Liver (tissue), 9 donors: ENCODE results near the gene ADRM1. TPM values are rescaled to one million over a fixed set of nuclear protein-coding genes. Genes with fewer than 3 reads are reported as not detected.

Source experiments
- DNase-seq: peaks from one replicate; pipeline ENCODE4 v3.0.0-alpha.2; 2017; ENCODE audit warnings: low spot score
- H3K27ac ChIP-seq, 2 donors: one replicate each; pipeline ENCODE4 v1.7.0; 2013; ENCODE audit warnings: inconsistent platforms in 2 of 2, low read length in 2 of 2, control low read depth in 1 of 2, low read depth in 1 of 2, mild to moderate bottlenecking in 1 of 2
- H3K27me3 ChIP-seq, 4 donors: one replicate each; pipeline versions ENCODE4 v1.6.1 to v1.7.0; 2013; ENCODE audit warnings: low read length in 3 of 4, inconsistent platforms in 1 of 4, mild to moderate bottlenecking in 1 of 4, moderate library complexity in 1 of 4; ENCODE audit not compliant: control insufficient read depth in 4 of 4, insufficient read depth in 4 of 4
- H3K36me3 ChIP-seq, 4 donors: one replicate each; pipeline versions ENCODE4 v1.6.1 to v1.7.0; 2013; ENCODE audit warnings: low read length in 3 of 4, mild to moderate bottlenecking in 3 of 4, low read depth in 1 of 4, moderate library complexity in 1 of 4; ENCODE audit not compliant: control insufficient read depth in 4 of 4, insufficient read depth in 3 of 4
- H3K4me1 ChIP-seq, 4 donors: one replicate each; pipeline versions ENCODE4 v1.6.1 to v1.7.0; 2013; ENCODE audit warnings: low read length in 3 of 4, mild to moderate bottlenecking in 3 of 4, moderate library complexity in 1 of 4; ENCODE audit not compliant: control insufficient read depth in 4 of 4, insufficient read depth in 4 of 4
- H3K4me3 ChIP-seq, 3 donors: one replicate each; pipeline versions ENCODE4 v1.6.1 to v1.7.0; 2013; ENCODE audit warnings: low read length in 3 of 3, control low read depth in 1 of 3, low read depth in 1 of 3, mild to moderate bottlenecking in 1 of 3
- H3K9ac ChIP-seq, 2 donors: one replicate each; pipeline ENCODE4 v1.7.0; 2013; ENCODE audit warnings: low read length in 2 of 2, mild to moderate bottlenecking in 2 of 2, moderate library complexity in 2 of 2, control low read depth in 1 of 2, low read depth in 1 of 2
- H3K9me3 ChIP-seq, 4 donors: one replicate each; pipeline versions ENCODE4 v1.6.1 to v1.7.0; 2013; ENCODE audit warnings: low read length in 3 of 4; ENCODE audit not compliant: control insufficient read depth in 4 of 4
- EGR1 ChIP-seq, 2 donors: IDR thresholded peaks; 2 replicates each; pipeline ENCODE4 v1.6.1; 2016 to 2018; ENCODE audit warnings: antibody characterized with exemption in 2 of 2, low read depth in 2 of 2
- FOXA1 ChIP-seq: IDR thresholded peaks from 2 replicates; pipeline ENCODE4 v1.6.1; 2016; ENCODE audit warnings: antibody characterized with exemption
- FOXA2 ChIP-seq: IDR thresholded peaks from 2 replicates; pipeline ENCODE4 v1.6.1; 2016; ENCODE audit warnings: antibody characterized with exemption
- HNF4A ChIP-seq, 2 donors: conservative IDR thresholded peaks; 2 replicates each; pipeline ENCODE4 v1.6.1; 2016; ENCODE audit warnings: antibody characterized with exemption in 2 of 2, mild to moderate bottlenecking in 2 of 2
- HNF4G ChIP-seq: IDR thresholded peaks from 2 replicates; pipeline ENCODE4 v1.6.1; 2016; ENCODE audit warnings: antibody characterized with exemption
- JUND ChIP-seq, 2 donors: IDR thresholded peaks; 2 replicates each; pipeline ENCODE4 v1.6.1; 2016; ENCODE audit warnings: antibody characterized with exemption in 2 of 2
- NR2F2 ChIP-seq: IDR thresholded peaks from 2 replicates; pipeline ENCODE4 v1.6.1; 2016; ENCODE audit warnings: antibody characterized with exemption
- RAD21 ChIP-seq, 2 donors: IDR thresholded peaks; 2 replicates each; pipeline ENCODE4 v1.6.1; 2016; ENCODE audit warnings: antibody characterized with exemption in 2 of 2, mild to moderate bottlenecking in 2 of 2
- RXRA ChIP-seq, 2 donors: IDR thresholded peaks; 2 replicates each; pipeline ENCODE4 v1.6.1; 2017 to 2018; ENCODE audit warnings: antibody characterized with exemption in 2 of 2, mild to moderate bottlenecking in 1 of 2
- SP1 ChIP-seq: IDR thresholded peaks from 2 replicates; pipeline ENCODE4 v1.6.1; 2018; ENCODE audit warnings: antibody characterized with exemption, mild to moderate bottlenecking
- TAF1 ChIP-seq: conservative IDR thresholded peaks from 2 replicates; pipeline ENCODE4 v1.6.1; 2016; ENCODE audit warnings: antibody characterized with exemption, mild to moderate bottlenecking
- YY1 ChIP-seq: IDR thresholded peaks from 2 replicates; pipeline ENCODE4 v1.6.1; 2016; ENCODE audit warnings: antibody characterized with exemption, mild to moderate bottlenecking
- WGBS: extraction: QIAGEN DNeasy Blood & Tissue Kit; methylation state at CpG from one replicate; pipeline ENCODE4 v1.1.7; 2013; 5-methylcytosine and 5-hydroxymethylcytosine counted together
- polyA plus RNA-seq, 2 donors: library from polyadenylated mRNA; stranded (reverse) in 1 of 2; unstranded in 1 of 2; fragments of 200-250 nt in 1 of 2; fragments of >200 nt in 1 of 2; fragmentation: Nextera tagmentation in 1 of 2; extraction: Ambion mirVana in 1 of 2; gene quantifications; one replicate each; pipeline versions ENCODE4 v1.2.1 to v1.2.3, GENCODE V29; 2013 to 2015
- total RNA-seq, 2 donors: library from RNA; depleted of rRNA; stranded (reverse); fragments of >200 nt; gene quantifications; one replicate each; pipeline ENCODE4 v1.2.3, GENCODE V29; 2014
- TF ChIP-seq, protein P1 (sequence below): fragments of 150-350 bp; IDR thresholded peaks from 2 replicates; pipeline ENCODE4 v1.5.1; 2017; ENCODE audit warnings: improper control_type of control experiment, low read depth, low read length; ENCODE audit not compliant: missing input control
- TF ChIP-seq, protein P2 (sequence below): IDR thresholded peaks from 2 replicates; pipeline ENCODE4 v1.6.1; 2016; ENCODE audit warnings: antibody characterized with exemption
- TF ChIP-seq, protein P3 (sequence below): IDR thresholded peaks from 2 replicates; pipeline ENCODE4 v1.6.1; 2016; ENCODE audit warnings: antibody characterized with exemption, mild to moderate bottlenecking
- TF ChIP-seq, protein P4 (sequence below): IDR thresholded peaks from 2 replicates; pipeline ENCODE4 v1.6.1; 2016; ENCODE audit warnings: antibody characterized with exemption
- TF ChIP-seq, protein P5 (sequence below): IDR thresholded peaks from 2 replicates; pipeline ENCODE4 v1.6.1; 2016; ENCODE audit warnings: antibody characterized with exemption
- donor health status: healthy.
- donor health status: healthy.
- donor health status: healthy.
- donor health status: healthy.
- donor health status: healthy.

Gene ADRM1
- total and polyA plus RNA-seq, 4 donors, result 45.3 to 91.0 (median 77.3) TPM

DNA sequence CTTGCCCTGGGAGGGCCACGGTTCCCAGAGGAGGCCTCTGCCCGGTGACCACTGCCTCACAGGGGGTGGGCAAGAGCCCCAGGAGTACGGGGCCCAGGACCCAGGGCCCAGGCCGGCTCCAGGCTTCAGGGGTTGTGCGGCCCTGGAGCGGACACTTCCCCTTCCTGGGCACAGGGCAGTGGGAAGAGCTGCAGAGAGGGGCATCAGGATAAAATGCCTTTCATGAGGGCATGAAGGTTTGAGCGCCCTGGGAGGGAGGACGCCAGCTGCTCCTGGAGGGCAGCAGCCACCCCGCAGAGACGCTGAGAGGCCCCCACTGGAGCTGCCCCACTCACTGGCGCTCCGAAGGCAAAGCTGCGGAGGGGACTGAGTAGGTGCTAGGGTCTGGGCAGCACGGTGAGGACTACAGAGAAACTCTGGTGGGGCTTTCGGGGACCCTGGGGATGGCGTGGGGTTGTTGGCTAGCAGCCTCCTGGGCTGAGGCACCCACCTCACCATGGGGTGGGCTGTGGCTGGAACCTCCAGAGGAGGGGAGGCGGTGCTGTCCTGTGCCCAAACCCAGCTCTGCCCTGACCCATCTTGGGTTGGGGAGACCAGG, 53.9 kb downstream of the ADRM1 start:
- H3K9ac ChIP-seq, result peak overlapping the region in 1 of 2 donors; percentile 59
- TF ChIP-seq HNF4A (conservative IDR thresholded peaks at IDR 0.05) (no peak), YY1 (no peak), FOXA1 (no peak), SP1 (no peak), HNF4G (no peak), JUND (IDR thresholded peaks at IDR 0.05) (no peak), EGR1 (IDR thresholded peaks at IDR 0.05; ENCODE audit: low read depth in 2 of 2) (no peak), RAD21 (IDR thresholded peaks at IDR 0.05) (no peak), TAF1 (no peak), RXRA (IDR thresholded peaks at IDR 0.05) (no peak), FOXA2 (no peak), NR2F2 (no peak)
- TF ChIP-seq, protein P1, sequence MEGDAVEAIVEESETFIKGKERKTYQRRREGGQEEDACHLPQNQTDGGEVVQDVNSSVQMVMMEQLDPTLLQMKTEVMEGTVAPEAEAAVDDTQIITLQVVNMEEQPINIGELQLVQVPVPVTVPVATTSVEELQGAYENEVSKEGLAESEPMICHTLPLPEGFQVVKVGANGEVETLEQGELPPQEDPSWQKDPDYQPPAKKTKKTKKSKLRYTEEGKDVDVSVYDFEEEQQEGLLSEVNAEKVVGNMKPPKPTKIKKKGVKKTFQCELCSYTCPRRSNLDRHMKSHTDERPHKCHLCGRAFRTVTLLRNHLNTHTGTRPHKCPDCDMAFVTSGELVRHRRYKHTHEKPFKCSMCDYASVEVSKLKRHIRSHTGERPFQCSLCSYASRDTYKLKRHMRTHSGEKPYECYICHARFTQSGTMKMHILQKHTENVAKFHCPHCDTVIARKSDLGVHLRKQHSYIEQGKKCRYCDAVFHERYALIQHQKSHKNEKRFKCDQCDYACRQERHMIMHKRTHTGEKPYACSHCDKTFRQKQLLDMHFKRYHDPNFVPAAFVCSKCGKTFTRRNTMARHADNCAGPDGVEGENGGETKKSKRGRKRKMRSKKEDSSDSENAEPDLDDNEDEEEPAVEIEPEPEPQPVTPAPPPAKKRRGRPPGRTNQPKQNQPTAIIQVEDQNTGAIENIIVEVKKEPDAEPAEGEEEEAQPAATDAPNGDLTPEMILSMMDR, result no peak
- TF ChIP-seq, protein P2, sequence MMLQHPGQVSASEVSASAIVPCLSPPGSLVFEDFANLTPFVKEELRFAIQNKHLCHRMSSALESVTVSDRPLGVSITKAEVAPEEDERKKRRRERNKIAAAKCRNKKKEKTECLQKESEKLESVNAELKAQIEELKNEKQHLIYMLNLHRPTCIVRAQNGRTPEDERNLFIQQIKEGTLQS, result no peak
- TF ChIP-seq, protein P3, sequence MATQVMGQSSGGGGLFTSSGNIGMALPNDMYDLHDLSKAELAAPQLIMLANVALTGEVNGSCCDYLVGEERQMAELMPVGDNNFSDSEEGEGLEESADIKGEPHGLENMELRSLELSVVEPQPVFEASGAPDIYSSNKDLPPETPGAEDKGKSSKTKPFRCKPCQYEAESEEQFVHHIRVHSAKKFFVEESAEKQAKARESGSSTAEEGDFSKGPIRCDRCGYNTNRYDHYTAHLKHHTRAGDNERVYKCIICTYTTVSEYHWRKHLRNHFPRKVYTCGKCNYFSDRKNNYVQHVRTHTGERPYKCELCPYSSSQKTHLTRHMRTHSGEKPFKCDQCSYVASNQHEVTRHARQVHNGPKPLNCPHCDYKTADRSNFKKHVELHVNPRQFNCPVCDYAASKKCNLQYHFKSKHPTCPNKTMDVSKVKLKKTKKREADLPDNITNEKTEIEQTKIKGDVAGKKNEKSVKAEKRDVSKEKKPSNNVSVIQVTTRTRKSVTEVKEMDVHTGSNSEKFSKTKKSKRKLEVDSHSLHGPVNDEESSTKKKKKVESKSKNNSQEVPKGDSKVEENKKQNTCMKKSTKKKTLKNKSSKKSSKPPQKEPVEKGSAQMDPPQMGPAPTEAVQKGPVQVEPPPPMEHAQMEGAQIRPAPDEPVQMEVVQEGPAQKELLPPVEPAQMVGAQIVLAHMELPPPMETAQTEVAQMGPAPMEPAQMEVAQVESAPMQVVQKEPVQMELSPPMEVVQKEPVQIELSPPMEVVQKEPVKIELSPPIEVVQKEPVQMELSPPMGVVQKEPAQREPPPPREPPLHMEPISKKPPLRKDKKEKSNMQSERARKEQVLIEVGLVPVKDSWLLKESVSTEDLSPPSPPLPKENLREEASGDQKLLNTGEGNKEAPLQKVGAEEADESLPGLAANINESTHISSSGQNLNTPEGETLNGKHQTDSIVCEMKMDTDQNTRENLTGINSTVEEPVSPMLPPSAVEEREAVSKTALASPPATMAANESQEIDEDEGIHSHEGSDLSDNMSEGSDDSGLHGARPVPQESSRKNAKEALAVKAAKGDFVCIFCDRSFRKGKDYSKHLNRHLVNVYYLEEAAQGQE, result no peak
- TF ChIP-seq, protein P4, sequence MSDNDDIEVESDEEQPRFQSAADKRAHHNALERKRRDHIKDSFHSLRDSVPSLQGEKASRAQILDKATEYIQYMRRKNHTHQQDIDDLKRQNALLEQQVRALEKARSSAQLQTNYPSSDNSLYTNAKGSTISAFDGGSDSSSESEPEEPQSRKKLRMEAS, result no peak
- TF ChIP-seq, protein P5, sequence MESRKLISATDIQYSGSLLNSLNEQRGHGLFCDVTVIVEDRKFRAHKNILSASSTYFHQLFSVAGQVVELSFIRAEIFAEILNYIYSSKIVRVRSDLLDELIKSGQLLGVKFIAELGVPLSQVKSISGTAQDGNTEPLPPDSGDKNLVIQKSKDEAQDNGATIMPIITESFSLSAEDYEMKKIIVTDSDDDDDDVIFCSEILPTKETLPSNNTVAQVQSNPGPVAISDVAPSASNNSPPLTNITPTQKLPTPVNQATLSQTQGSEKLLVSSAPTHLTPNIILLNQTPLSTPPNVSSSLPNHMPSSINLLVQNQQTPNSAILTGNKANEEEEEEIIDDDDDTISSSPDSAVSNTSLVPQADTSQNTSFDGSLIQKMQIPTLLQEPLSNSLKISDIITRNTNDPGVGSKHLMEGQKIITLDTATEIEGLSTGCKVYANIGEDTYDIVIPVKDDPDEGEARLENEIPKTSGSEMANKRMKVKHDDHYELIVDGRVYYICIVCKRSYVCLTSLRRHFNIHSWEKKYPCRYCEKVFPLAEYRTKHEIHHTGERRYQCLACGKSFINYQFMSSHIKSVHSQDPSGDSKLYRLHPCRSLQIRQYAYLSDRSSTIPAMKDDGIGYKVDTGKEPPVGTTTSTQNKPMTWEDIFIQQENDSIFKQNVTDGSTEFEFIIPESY, result no peak
- no peak overlapping the region for H3K4me3 ChIP-seq

More for the DNA sequence above, 53.9 kb downstream of the ADRM1 start:
- Histone ChIP-seq H3K27me3 (no peaks in the 10 kb centered on the region), H3K36me3 (peaks cover 0 to 3% (median 0%) of the 10 kb centered on the region in 4 donors), H3K27ac (peak overlapping the region; percentile 82 to 86), H3K4me1 (peaks cover 56 to 82% (median 66%) of the 10 kb centered on the region in 4 donors), H3K9me3 (no peaks in the 10 kb centered on the region)
- 72% methylated on average over 17 of the region's 17 CpGs for WGBS
- DNase-seq, result no peak
